Fibroblast of lung (primary cell): Measurements from ENCODE around the gene PKD2L2. TPM values are rescaled to one million over a fixed set of nuclear protein-coding genes. Genes with fewer than 3 reads are reported as not detected.

Experiments
- DNase-seq, 2 donors: peaks; one replicate each; pipeline versions ENCODE4 v3.0.0 to v3.0.0-alpha.2; 2010; ENCODE audit warnings: low read depth in 2 of 2
- H2AFZ ChIP-seq: 2 replicates; pipeline ENCODE4 v1.5.1; 2012; ENCODE audit warnings: low read length, control low read depth, inconsistent platforms
- H3K27ac ChIP-seq: 2 replicates; pipeline ENCODE4 v1.5.1; 2011; ENCODE audit warnings: low read length, control low read depth; ENCODE audit not compliant: insufficient read depth
- H3K27me3 ChIP-seq: 2 replicates; pipeline ENCODE4 v1.5.1; 2011; ENCODE audit warnings: mild to moderate bottlenecking, low read length; ENCODE audit not compliant: control insufficient read depth, insufficient read depth
- H3K36me3 ChIP-seq: 2 replicates; pipeline ENCODE4 v1.5.1; 2011; ENCODE audit warnings: low read length; ENCODE audit not compliant: control insufficient read depth, insufficient read depth
- H3K4me1 ChIP-seq: 2 replicates; pipeline ENCODE4 v1.5.1; 2011; ENCODE audit warnings: low read length; ENCODE audit not compliant: control insufficient read depth, insufficient read depth; ENCODE audit errors: extremely low read depth
- H3K4me2 ChIP-seq: 2 replicates; pipeline ENCODE4 v1.5.1; 2011; ENCODE audit warnings: low read length, control low read depth; ENCODE audit not compliant: insufficient read depth; ENCODE audit errors: extremely low read depth
- H3K4me3 ChIP-seq, 4 experiments: fragments of 200-600 bp in 1 of 4; sonication (generic) in 1 of 4; replicated peaks in 1 of 4; 2 replicates each; pipeline ENCODE4 v1.5.1; 2011 to 2016; ENCODE audit warnings: low read length in 4 of 4, low read depth in 3 of 4, mild to moderate bottlenecking in 3 of 4, control low read depth in 2 of 4, inconsistent platforms in 1 of 4, mixed read lengths in 1 of 4; ENCODE audit not compliant: insufficient read depth in 1 of 4; ENCODE audit errors: control extremely low read depth in 1 of 4
- H3K79me2 ChIP-seq: 2 replicates; pipeline ENCODE4 v1.5.1; 2012; ENCODE audit warnings: mild to moderate bottlenecking, low read length, inconsistent platforms; ENCODE audit not compliant: control insufficient read depth, insufficient read depth
- H3K9ac ChIP-seq: 2 replicates; pipeline ENCODE4 v1.5.1; 2011; ENCODE audit warnings: mild to moderate bottlenecking, low read length, control low read depth; ENCODE audit not compliant: insufficient read depth
- H3K9me3 ChIP-seq: 2 replicates; pipeline ENCODE4 v1.5.1; 2012; ENCODE audit warnings: low read depth, low read length; ENCODE audit not compliant: control insufficient read depth, insufficient read depth
- H4K20me1 ChIP-seq: 2 replicates; pipeline ENCODE4 v1.5.1; 2011; ENCODE audit warnings: low read length; ENCODE audit not compliant: control insufficient read depth, insufficient read depth; ENCODE audit errors: extremely low read depth
- CTCF ChIP-seq, 2 donors: IDR thresholded peaks in 1 of 2; conservative IDR thresholded peaks in 1 of 2; 1 replicate in 1 of 2; 2 replicates in 1 of 2; pipeline ENCODE4 v1.5.1; 2011 to 2012; ENCODE audit warnings: low read length in 2 of 2, control low read depth in 1 of 2, inconsistent platforms in 1 of 2, low read depth in 1 of 2, mild to moderate bottlenecking in 1 of 2
- EZH2 ChIP-seq: IDR thresholded peaks from 2 replicates; pipeline ENCODE4 v1.5.1; 2012; ENCODE audit warnings: low read length, control low read depth, mild to moderate bottlenecking; ENCODE audit errors: missing control alignments
- polyA plus RNA-seq, 2 donors: library from polyadenylated mRNA; depleted of rRNA in 1 of 2; stranded (reverse) in 1 of 2; unstranded in 1 of 2; fragments of >200 nt; gene quantifications; 2 replicates each; pipeline ENCODE4 v1.2.1, GENCODE V29; 2011 to 2012; ENCODE audit warnings: missing spikeins in 1 of 2
- total RNA-seq: library from RNA; depleted of rRNA; stranded (reverse); fragments of >200 nt; gene quantifications from 2 replicates; pipeline ENCODE4 v1.2.1, GENCODE V29; 2014

Gene PKD2L2
- total and polyA plus RNA-seq, 2 donors (not counting 1 experiment from before 2014, with no cell fraction given) = not detected

GRCh38 chr5:137975208-137975607, 86.0 kb downstream of the PKD2L2 start:
- no peaks in the 10 kb centered on the region for H3K27me3 ChIP-seq
- no peaks in the 10 kb centered on the region for H3K4me1 ChIP-seq
- no peak overlapping the region for H2AFZ ChIP-seq
- TF ChIP-seq CTCF (conservative IDR thresholded peaks at IDR 0.05 in 1 of 2, IDR thresholded peaks at IDR 0.05 in 1 of 2; ENCODE audit: low read depth in 1 of 2, low read length in 2 of 2) (no peak), EZH2 (no peak)
- H3K4me2 ChIP-seq = no peak overlapping the region
- no peak overlapping the region for H3K9ac ChIP-seq
- H3K27ac ChIP-seq = no peak overlapping the region
- H4K20me1 ChIP-seq = no peaks in the 10 kb centered on the region
- H3K36me3 ChIP-seq = no peaks in the 10 kb centered on the region
- no peaks in the 10 kb centered on the region for H3K9me3 ChIP-seq
- no peak for DNase-seq
- no peaks in the 10 kb centered on the region for H3K79me2 ChIP-seq
- no peak overlapping the region for H3K4me3 ChIP-seq

- no peak for DNase-seq
- TF ChIP-seq EZH2 = no peak
- no peak for TF ChIP-seq CTCF (conservative IDR thresholded peaks at IDR 0.05 in 1 of 2, IDR thresholded peaks at IDR 0.05 in 1 of 2; ENCODE audit: low read depth in 1 of 2, low read length in 2 of 2)
These were observed 100.2 kb downstream of the PKD2L2 start for GRCh38 chr5:137989419-137989818.

More at GRCh38 chr5:137989419-137989818, 100.2 kb downstream of the PKD2L2 start:
- Histone ChIP-seq H2AFZ (no peak overlapping the region), H3K36me3 (no peaks in the 10 kb centered on the region), H3K4me1 (no peaks in the 10 kb centered on the region), H3K4me2 (no peak overlapping the region), H3K4me3 (no peak overlapping the region), H3K9me3 (no peaks in the 10 kb centered on the region), H3K9ac (no peak overlapping the region), H3K27ac (no peak overlapping the region), H3K79me2 (peaks cover 12% of the 10 kb centered on the region), H3K27me3 (no peaks in the 10 kb centered on the region), H4K20me1 (no peaks in the 10 kb centered on the region)

Other genes starting within 250 kb of the PKD2L2 start
- 1.5 and 2.3 TPM in 2 replicates for gene KLHL3, start 153.4 kb upstream of the PKD2L2 start, total RNA-seq
- gene KLHL3, start 153.4 kb upstream of the PKD2L2 start, polyA plus RNA-seq = 0.60 and 1.1 TPM in 2 replicates
- gene HNRNPA0, start 135.1 kb upstream of the PKD2L2 start, total RNA-seq = 9.4 and 12.8 TPM in 2 replicates
- 10.7 and 11.6 TPM in 2 replicates for gene HNRNPA0, start 135.1 kb upstream of the PKD2L2 start, polyA plus RNA-seq
- not detected in 2 replicates for gene MYOT, start 21.6 kb upstream of the PKD2L2 start, total RNA-seq
- not detected in 2 replicates for gene MYOT, start 21.6 kb upstream of the PKD2L2 start, polyA plus RNA-seq
- 19.8 and 25.1 TPM in 2 replicates for gene FAM13B, start 143.6 kb downstream of the PKD2L2 start, total RNA-seq
- gene FAM13B, start 143.6 kb downstream of the PKD2L2 start, polyA plus RNA-seq = 19.2 and 20.7 TPM in 2 replicates
- gene WNT8A, start 194.6 kb downstream of the PKD2L2 start, total RNA-seq = not detected in 2 replicates
- not detected in 2 replicates for gene WNT8A, start 194.6 kb downstream of the PKD2L2 start, polyA plus RNA-seq
- gene NME5, start 250.0 kb downstream of the PKD2L2 start, total RNA-seq = 2.5 and 3.3 TPM in 2 replicates
- 1.2 and 1.8 TPM in 2 replicates for gene NME5, start 250.0 kb downstream of the PKD2L2 start, polyA plus RNA-seq